ENCODE measurements around the gene FXN.

The FXN gene

DNA sequence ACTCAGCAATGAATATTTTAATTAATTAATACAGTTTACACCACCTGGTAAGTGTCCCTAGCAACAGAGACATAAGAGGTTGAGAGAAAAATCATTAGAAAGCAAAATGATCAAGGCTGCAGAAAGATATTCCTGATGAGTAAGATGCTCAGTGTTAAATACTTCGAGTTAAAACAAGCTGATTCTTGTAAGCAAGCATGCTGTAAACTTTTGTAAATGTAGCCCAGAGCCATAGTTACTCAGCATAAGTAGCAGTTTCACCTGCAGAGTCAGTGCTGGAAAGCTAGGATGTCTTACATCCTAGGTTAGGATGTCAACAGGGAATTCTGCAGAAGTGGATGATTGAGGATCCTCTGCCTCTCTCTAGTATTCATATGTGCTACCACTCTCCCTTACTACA is 25.8 kb upstream of the FXN start:
- Histone ChIP-seq H3K9ac (ENCODE audit: low read length) (no peak overlapping the region), H3K27me3 (ENCODE audit: control insufficient read depth, insufficient read depth, low read length) (no peaks in the 10 kb centered on the region), H3K4me1 (ENCODE audit: control insufficient read depth, insufficient read depth, low read length) (no peaks in the 10 kb centered on the region), H3K27ac (ENCODE audit: low read depth, low read length) (no peak overlapping the region), H3K4me3 (ENCODE audit: low read length) (no peak overlapping the region), H3K36me3 (ENCODE audit: control insufficient read depth, insufficient read depth, low read length) (no peaks in the 10 kb centered on the region)

DNA sequence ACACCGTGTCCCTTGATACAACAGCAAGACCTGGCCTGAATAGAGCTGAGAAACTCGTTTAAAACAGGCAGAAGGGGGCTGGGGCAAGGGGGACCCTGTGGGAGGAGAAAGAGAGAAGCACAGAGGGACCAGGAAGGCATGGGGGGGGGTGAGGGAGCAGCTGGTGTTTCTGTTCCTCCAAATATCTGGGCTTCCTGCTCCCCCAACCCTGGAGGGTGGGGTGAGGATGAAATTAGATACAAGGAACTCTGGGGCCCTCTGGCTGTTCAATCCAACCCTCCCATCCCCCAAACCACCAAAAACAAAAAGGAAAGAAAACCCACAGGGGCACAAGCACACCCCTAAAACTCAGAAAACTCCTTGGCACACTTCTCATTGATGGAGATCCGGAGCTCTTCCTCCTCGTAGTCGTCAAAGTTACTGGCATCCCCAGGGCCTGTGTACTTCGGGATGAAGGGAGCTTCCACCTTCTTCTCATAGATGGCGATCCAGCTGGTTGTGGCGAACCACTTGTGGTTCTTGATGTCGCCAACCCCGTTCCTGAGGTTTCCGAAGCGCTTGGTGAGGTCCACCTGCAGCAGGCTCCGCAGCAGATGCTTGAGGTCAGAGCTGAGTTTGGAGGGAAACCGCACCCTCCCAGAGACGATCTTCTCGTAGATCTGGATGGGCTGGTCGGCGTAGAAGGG is 22.7 kb upstream of the FXN start:
- H3K36me3 ChIP-seq (ENCODE audit: control insufficient read depth, insufficient read depth, low read length): no peaks in the 10 kb centered on the region

DNA sequence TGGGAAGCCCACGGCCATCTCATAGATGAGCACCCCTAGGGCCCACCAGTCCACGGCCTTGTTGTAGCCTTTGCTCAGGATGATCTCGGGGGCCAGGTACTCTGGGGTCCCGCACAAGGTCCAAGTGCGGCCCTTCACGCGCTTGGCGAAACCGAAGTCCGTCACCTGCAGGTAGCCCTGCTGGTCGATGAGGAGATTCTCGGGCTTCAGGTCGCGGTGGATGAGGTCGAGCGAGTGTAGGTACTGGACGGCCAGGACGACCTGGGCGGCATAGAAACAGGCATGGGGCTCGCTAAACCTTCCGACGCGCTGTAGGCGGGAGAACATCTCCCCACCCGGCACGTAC is 22.2 kb upstream of the FXN start:
- Histone ChIP-seq H3K36me3 (ENCODE audit: control insufficient read depth, insufficient read depth, low read length) (no peaks in the 10 kb centered on the region), H3K4me3 (ENCODE audit: low read length) (no peak overlapping the region), H3K27me3 (ENCODE audit: control insufficient read depth, insufficient read depth, low read length) (no peaks in the 10 kb centered on the region), H3K4me1 (ENCODE audit: control insufficient read depth, insufficient read depth, low read length) (no peaks in the 10 kb centered on the region), H3K27ac (ENCODE audit: low read depth, low read length) (no peak overlapping the region), H3K9ac (ENCODE audit: low read length) (no peak overlapping the region)

More for the DNA sequence above, 22.7 kb upstream of the FXN start:
- Histone ChIP-seq H3K4me3 (ENCODE audit: low read length) (no peak overlapping the region), H3K27me3 (ENCODE audit: control insufficient read depth, insufficient read depth, low read length) (no peaks in the 10 kb centered on the region), H3K4me1 (ENCODE audit: control insufficient read depth, insufficient read depth, low read length) (no peaks in the 10 kb centered on the region), H3K9ac (ENCODE audit: low read length) (no peak overlapping the region), H3K27ac (ENCODE audit: low read depth, low read length) (no peak overlapping the region)

DNA sequence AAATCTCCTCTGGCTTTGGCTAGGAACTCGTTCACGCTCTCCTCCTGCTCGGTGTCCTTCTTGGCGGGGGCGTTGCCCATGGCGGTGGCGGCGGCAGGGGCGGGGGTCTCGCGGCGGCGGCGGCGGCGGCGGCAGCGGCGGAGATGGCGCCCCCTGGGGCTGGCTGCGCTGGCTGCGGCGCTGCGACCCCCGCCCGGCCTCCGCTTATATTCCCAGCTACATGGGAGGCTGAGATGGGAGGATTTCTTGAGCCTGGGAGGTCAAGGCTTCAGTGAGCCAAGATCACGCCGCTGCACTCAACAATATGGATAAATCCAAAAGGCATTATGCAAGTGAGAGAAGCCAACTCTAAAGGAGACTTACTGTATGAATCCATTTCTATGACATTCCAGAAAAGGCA is 21.5 kb upstream of the FXN start, which contains the start of gene PRKACG:
Gene PRKACG (minus strand): TSS at position 101 of the 400 bp plus-strand sequence. CDS start 21 bp downstream, at position 80.
- Histone ChIP-seq H3K4me3 (ENCODE audit: low read length) (no peak within 1 kb of the TSS), H3K36me3 (ENCODE audit: control insufficient read depth, insufficient read depth, low read length) (no peaks in the 10 kb centered on the region), H3K9ac (ENCODE audit: low read length) (no peak within 1 kb of the TSS), H3K4me1 (ENCODE audit: control insufficient read depth, insufficient read depth, low read length) (no peaks in the 10 kb centered on the region), H3K27ac (ENCODE audit: low read depth, low read length) (no peak within 1 kb of the TSS), H3K27me3 (ENCODE audit: control insufficient read depth, insufficient read depth, low read length) (no peaks in the 10 kb centered on the region)

DNA sequence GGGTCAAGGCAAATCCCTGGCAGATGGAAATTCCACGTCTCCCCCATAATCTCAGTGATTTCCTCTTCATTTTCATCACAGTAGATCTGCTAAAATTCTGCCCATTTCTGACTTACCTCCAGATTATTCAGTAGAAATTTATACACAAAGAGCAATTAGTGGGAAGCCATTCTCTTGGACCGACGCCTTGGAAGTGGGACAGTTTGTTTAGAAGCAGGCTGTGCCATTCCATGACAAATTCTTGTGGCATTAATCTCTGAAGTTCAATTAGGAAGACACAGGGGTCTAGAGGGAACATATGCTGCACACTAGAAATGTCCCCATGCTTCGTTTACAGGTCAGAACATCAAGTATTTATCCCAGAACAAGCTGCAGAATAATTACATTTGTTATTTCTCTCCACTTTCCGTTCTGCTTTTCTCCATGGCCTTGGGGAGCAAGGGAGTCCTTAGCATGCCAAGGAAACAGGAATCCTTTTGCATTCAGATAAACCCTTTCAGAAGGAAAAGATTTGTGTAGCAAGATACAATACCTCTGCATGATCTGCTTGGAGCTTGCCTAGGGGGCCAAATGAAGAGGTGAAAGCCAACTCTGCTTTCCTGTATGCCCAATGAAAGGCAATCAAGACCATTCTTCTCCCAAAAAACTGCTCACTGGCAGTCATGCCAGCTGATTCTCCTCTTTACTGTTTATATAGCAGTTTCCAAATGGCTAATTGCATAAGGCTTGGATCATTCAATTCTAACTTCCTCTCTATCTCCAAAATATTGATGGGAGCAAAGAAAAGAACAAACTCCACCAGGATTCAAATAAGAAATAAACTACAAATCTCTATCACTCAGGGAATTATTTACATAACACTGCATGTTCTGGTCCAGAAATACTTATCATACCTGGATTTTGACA is 19.1 kb upstream of the FXN start:
- Histone ChIP-seq H3K9ac (ENCODE audit: low read length) (no peak overlapping the region), H3K36me3 (ENCODE audit: control insufficient read depth, insufficient read depth, low read length) (no peaks in the 10 kb centered on the region), H3K27me3 (ENCODE audit: control insufficient read depth, insufficient read depth, low read length) (no peaks in the 10 kb centered on the region), H3K4me1 (ENCODE audit: control insufficient read depth, insufficient read depth, low read length) (no peaks in the 10 kb centered on the region), H3K27ac (ENCODE audit: low read depth, low read length) (no peak overlapping the region), H3K4me3 (ENCODE audit: low read length) (no peak overlapping the region)

DNA sequence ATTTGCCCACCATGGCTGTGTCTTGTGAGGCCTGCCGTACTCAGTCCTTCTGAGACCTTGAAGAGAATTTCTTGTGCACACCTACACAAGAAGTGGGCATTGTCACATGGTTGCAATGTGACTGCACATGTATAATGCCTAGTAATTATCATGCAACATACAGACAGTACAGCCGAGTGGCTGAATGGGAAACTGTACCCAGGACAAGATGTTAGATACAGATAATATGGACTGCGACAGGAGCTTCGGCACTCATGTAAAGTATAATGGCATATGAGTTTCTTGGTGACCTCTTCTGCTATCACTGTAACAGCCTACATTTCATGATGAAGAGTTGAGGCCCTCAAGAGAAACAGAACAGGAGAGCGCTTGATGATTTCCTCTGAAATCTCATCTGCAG is 16.8 kb upstream of the FXN start:
- Histone ChIP-seq H3K9ac (ENCODE audit: low read length) (no peak overlapping the region), H3K36me3 (ENCODE audit: control insufficient read depth, insufficient read depth, low read length) (no peaks in the 10 kb centered on the region), H3K4me3 (ENCODE audit: low read length) (no peak overlapping the region), H3K27me3 (ENCODE audit: control insufficient read depth, insufficient read depth, low read length) (no peaks in the 10 kb centered on the region), H3K27ac (ENCODE audit: low read depth, low read length) (no peak overlapping the region), H3K4me1 (ENCODE audit: control insufficient read depth, insufficient read depth, low read length) (no peaks in the 10 kb centered on the region)

DNA sequence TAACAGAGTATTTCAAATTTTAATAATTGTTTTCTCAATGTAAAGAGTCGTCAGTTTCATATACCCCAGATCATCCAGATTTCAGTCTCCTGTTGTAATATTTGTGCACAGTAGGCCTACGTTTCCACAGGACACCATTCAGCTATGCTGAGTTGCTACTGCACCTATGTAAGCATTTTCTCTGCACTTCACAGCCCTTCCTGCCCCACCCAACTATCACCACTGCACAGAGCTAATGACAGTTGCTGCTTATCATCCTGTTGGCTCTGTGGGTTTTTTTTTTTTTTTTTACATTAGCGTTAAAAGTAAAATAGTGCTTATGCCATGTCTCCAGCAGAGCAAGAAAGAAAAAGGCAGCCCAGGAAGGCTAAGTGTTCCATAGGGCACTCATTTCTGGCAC is 15.7 kb upstream of the FXN start:
- Histone ChIP-seq H3K4me1 (ENCODE audit: control insufficient read depth, insufficient read depth, low read length) (no peaks in the 10 kb centered on the region), H3K27ac (ENCODE audit: low read depth, low read length) (no peak overlapping the region), H3K36me3 (ENCODE audit: control insufficient read depth, insufficient read depth, low read length) (no peaks in the 10 kb centered on the region), H3K9ac (ENCODE audit: low read length) (no peak overlapping the region), H3K27me3 (ENCODE audit: control insufficient read depth, insufficient read depth, low read length) (no peaks in the 10 kb centered on the region), H3K4me3 (ENCODE audit: low read length) (no peak overlapping the region)

DNA sequence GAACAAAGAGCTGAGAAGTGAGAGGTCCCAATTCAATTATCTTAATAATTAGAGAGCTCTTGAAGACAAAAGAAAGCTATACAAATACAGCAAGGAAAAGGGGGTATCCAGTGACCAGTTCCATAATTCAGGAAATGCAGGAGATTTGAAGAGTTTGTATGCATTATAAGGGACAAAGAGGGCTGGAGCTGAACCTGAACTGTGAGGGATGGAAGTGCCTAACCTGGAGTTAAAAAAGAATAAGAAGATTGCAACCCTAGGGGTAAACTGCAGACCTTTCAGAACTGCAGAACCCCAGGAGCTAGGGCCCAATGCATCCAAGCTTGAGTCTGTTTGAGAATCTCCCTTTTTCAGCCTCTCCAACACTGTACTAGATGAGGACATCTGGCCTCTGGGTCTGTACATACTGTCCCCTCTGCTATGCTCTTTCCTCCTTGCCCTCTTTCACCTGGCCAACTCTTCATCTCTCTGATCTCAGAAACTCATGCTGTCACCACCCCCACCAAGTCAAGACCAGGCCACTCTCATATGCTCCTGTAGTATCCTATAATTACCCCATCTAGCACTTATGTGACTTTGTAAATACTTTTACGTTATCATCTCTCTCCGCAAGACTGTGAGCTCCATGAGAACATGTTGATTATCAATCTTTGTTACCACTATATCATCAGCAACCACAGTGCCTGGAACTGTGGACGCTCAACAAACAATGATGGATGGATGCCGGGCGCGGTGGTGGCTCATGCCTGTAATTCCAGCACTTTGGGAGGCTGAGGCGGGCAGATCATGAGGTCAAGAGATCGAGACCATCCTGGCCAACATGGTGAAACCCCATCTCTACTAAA is 15.0 kb upstream of the FXN start:
- Histone ChIP-seq H3K36me3 (ENCODE audit: control insufficient read depth, insufficient read depth, low read length) (no peaks in the 10 kb centered on the region), H3K4me1 (ENCODE audit: control insufficient read depth, insufficient read depth, low read length) (no peaks in the 10 kb centered on the region), H3K27ac (ENCODE audit: low read depth, low read length) (no peak overlapping the region), H3K9ac (ENCODE audit: low read length) (no peak overlapping the region), H3K27me3 (ENCODE audit: control insufficient read depth, insufficient read depth, low read length) (no peaks in the 10 kb centered on the region), H3K4me3 (ENCODE audit: low read length) (no peak overlapping the region)

DNA sequence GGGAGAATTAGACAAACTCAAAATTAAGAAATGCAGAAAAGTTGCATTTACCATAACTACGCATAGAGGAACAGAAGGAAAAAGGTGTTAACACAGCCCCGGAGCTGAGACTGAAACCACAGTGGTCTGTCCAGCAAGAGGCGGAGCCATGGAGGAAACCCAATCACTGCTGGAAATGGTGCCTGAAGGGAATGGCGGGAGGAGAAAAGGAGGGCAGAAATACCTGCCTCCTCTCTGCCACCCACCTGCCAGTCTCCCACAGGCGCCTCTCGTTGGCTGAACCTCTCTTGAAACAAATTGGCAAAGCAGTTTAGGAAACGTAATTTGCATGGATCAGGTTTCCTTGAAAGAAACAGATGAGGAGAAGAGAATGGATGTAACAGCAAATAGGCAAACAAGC is 11.9 kb upstream of the FXN start:
- no peak overlapping the region for H3K27ac ChIP-seq (ENCODE audit: low read depth, low read length)
- no peak overlapping the region for H3K9ac ChIP-seq (ENCODE audit: low read length)
- no peak overlapping the region for H3K4me3 ChIP-seq (ENCODE audit: low read length)
- H3K36me3 ChIP-seq (ENCODE audit: control insufficient read depth, insufficient read depth, low read length): no peaks in the 10 kb centered on the region
- H3K4me1 ChIP-seq (ENCODE audit: control insufficient read depth, insufficient read depth, low read length): no peaks in the 10 kb centered on the region
- no peaks in the 10 kb centered on the region for H3K27me3 ChIP-seq (ENCODE audit: control insufficient read depth, insufficient read depth, low read length)

DNA sequence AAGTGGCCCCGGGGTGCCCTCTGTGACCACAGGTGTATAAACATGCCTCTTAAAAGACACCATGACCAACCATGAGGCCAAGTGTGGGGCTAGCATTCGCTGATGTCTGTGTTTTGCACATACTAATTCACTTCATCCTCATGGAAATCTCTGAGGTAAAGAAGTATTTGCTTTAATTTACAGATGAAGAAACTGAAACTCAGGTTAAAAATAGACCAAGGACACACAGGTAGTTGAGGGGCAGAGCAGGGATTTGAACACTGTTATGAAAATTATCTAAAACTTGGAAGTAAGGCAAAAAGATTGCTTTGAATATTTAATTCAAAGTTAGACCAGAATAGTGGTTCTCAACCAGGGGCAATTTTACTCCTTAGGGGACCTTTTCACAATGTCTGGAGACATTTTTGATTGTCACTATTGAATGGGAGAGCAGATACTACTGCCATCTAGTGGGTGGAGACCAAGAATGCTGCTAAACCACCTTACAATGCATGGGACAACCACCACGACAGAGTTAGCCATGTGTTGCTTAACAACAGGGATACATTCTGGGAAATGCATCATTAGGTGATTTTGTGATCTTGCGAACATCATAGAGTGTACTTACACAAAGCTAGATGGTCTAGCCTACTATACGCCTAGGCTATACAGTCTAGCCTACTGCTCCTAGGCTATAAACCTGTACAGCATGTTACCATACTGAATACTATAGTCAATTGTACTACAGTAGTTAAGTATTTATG is 8.0 kb upstream of the FXN start:
- no peaks in the 10 kb centered on the region for H3K36me3 ChIP-seq (ENCODE audit: control insufficient read depth, insufficient read depth, low read length)
- H3K9ac ChIP-seq (ENCODE audit: low read length): no peak overlapping the region
- no peaks in the 10 kb centered on the region for H3K4me1 ChIP-seq (ENCODE audit: control insufficient read depth, insufficient read depth, low read length)
- H3K27me3 ChIP-seq (ENCODE audit: control insufficient read depth, insufficient read depth, low read length): no peaks in the 10 kb centered on the region
- no peak overlapping the region for H3K27ac ChIP-seq (ENCODE audit: low read depth, low read length)
- no peak overlapping the region for H3K4me3 ChIP-seq (ENCODE audit: low read length)

DNA sequence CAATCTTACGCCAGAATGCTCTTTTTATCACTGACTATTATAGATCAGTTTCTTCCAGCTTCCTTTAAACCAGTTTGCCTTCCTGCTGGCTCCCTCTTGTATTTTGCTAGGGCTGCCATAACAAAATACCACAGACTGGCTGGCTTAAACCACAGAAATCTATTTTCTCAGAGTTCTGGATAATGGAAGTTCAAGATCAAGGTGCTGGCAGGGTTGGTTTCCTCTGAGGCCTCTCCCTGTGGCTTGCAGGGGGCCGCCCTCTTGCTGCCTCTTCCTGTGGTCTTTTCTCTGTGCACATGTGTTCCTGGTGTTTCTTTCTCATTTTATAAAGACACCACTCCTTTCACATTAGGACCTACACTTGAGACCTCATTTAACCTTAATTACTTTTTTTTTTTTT is 6.8 kb upstream of the FXN start:
- Histone ChIP-seq H3K36me3 (ENCODE audit: control insufficient read depth, insufficient read depth, low read length) (no peaks in the 10 kb centered on the region), H3K27me3 (ENCODE audit: control insufficient read depth, insufficient read depth, low read length) (no peaks in the 10 kb centered on the region), H3K9ac (ENCODE audit: low read length) (no peak overlapping the region), H3K4me3 (ENCODE audit: low read length) (no peak overlapping the region), H3K4me1 (ENCODE audit: control insufficient read depth, insufficient read depth, low read length) (no peaks in the 10 kb centered on the region), H3K27ac (ENCODE audit: low read depth, low read length) (no peak overlapping the region)

DNA sequence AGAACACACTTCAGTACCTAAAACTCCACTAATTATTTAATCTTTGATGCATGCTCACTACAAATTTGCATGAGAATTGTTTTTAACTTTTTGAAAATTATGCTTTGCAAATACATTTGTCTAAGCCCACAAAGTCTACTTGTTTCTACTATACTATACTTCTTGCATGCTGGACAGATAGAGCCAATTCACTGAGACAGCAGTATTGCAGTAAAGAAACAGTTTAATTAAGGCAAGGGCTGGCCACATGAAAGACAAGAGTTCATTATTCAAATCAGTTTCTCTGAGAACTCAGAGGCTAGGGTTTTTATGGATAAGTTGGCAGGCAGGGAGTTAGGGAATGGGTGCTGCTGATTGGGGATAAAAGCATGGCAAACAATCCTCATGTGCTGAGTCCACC is 6.0 kb upstream of the FXN start:
- Histone ChIP-seq H3K4me3 (ENCODE audit: low read length) (no peak overlapping the region), H3K9ac (ENCODE audit: low read length) (no peak overlapping the region), H3K36me3 (ENCODE audit: control insufficient read depth, insufficient read depth, low read length) (no peaks in the 10 kb centered on the region), H3K27me3 (ENCODE audit: control insufficient read depth, insufficient read depth, low read length) (no peaks in the 10 kb centered on the region), H3K27ac (ENCODE audit: low read depth, low read length) (no peak overlapping the region), H3K4me1 (ENCODE audit: control insufficient read depth, insufficient read depth, low read length) (no peaks in the 10 kb centered on the region)

Measured in rectal smooth muscle tissue (tissue), 1 donor.